GM18519 (cell line): Measurements from ENCODE around the gene IPO13.

Experiments
- ATAC-seq: cut with Tn5 transposase; IDR thresholded peaks from one replicate; pipeline ENCODE4 v1.9.1; 2021; ENCODE audit warnings: mild to moderate bottlenecking, moderate library complexity; ENCODE audit not compliant: unreplicated experiment, low FRiP score

The IPO13 gene

GRCh38 chr1:43969746-43970466 is 23.2 kb downstream of the IPO13 start, which contains the start of gene DPH2:
Gene DPH2 (plus strand): TSS chr1:43970010. CDS start chr1:43970176, 166 bp downstream.
- peak; percentile 57 for ATAC-seq

GRCh38 chr1:43970502-43970901 is 23.8 kb downstream of the IPO13 start:
- ATAC-seq = no peak

GRCh38 chr1:43970911-43971310 is 24.2 kb downstream of the IPO13 start:
- ATAC-seq = no peak

- no peak for ATAC-seq
Observed at GRCh38 chr1:43971336-43971980, 24.7 kb downstream of the IPO13 start.

- ATAC-seq = no peak
Observed at GRCh38 chr1:43973981-43974442, 27.3 kb downstream of the IPO13 start.

GRCh38 chr1:43974443-43975248 is 27.9 kb downstream of the IPO13 start, which contains the start of gene ATP6V0B:
Gene ATP6V0B (plus strand): TSS chr1:43974960. CDS start chr1:43975041, 81 bp downstream.
- ATAC-seq = peak; percentile 39

- no peak for ATAC-seq
Observed at GRCh38 chr1:43975249-43975961, 28.7 kb downstream of the IPO13 start.

GRCh38 chr1:43976045-43976444 is 29.3 kb downstream of the IPO13 start:
- ATAC-seq = no peak

GRCh38 chr1:43976890-43977289 is 30.1 kb downstream of the IPO13 start:
- no peak for ATAC-seq

GRCh38 chr1:43977376-43978263 is 30.9 kb downstream of the IPO13 start:
- no peak for ATAC-seq

- ATAC-seq = no peak
Observed at GRCh38 chr1:43978264-43978550, 31.5 kb downstream of the IPO13 start.

GRCh38 chr1:43978551-43979260 is 32.0 kb downstream of the IPO13 start, which contains the start of gene B4GALT2:
Gene B4GALT2 (plus strand): TSS chr1:43979210. CDS start chr1:43981161, 1,951 bp downstream.
- ATAC-seq = no peak

GRCh38 chr1:43979261-43979527 is 32.4 kb downstream of the IPO13 start:
- no peak for ATAC-seq

GRCh38 chr1:43979528-43980254 is 32.9 kb downstream of the IPO13 start:
- ATAC-seq = no peak

- ATAC-seq = no peak
Observed at GRCh38 chr1:43980255-43981134, 33.7 kb downstream of the IPO13 start.

GRCh38 chr1:43981135-43981491 is 34.4 kb downstream of the IPO13 start:
- ATAC-seq = no peak

GRCh38 chr1:43981636-43982035 is 34.9 kb downstream of the IPO13 start:
- no peak for ATAC-seq

- no peak for ATAC-seq
Observed at GRCh38 chr1:43982241-43982640, 35.5 kb downstream of the IPO13 start.
